ENCODE data around the gene PMPCA. TPM values are rescaled to one million over a fixed set of nuclear protein-coding genes. Genes with fewer than 3 reads are reported as not detected.

PMPCA gene
- polyA plus RNA-seq, 1 donor (not counting 4 experiments of a cell fraction or from before 2014, with no cell fraction given) = 85.9 TPM

DNA sequence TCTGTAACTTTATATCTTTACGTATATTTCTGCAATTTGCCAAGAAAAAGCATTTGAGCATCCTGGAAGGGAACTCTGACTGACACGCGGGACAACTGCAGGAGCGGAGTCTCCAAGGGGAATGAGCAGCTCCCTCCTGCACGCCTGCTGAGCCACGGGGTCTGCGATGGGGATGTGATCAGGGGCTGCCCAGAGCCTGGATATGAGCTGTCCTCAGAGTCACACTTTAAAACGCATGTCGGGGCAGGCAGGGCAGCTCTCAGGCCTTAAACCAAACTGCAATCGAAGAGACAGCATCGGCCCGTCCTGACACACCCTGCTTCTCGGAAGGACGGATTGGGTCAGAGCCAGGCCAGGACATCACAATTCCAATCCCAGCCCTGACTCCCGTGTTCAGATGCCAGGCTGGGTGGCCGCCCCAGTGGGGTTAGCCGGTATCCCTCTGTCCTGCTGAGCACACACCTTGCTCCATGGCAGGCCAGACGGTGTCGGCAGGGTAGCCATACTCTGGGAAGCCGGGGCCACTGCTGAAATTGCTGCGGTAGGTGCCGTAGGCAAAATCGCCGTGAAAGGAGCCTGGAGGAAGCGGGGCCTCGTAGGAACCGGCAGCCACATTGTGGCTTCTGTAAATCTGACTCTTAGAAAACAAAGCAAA, 55.2 kb downstream of the PMPCA start:
- peaks cover 11% of the 10 kb centered on the region for H4K20me1 ChIP-seq (ENCODE audit: control insufficient read depth, extremely low read depth, insufficient read depth, low read length)
- dilution Hi-C loops (cut with MboI; ENCODE audit: extremely low pct_ligation_motif_present, low sequenced_read_pairs) = no loop called here

DNA sequence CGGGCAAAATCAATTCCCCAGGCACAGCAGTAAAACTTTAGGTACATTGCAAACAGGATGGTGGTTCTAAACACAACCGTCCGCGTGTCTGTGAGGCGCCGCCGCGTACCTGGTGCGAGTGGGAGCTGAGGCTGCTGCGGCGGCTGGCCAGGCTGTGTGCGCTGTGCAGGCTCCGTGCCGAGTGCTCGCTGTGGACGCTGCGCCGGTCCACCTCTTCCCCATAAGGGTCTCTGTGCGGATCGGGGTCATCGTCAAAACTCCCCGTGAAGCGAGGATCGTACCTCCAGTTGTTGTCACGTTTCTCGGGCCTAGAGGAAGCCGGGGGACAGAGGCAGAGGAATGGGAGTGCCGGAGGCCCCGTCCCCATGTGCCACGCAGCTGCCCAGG, 55.7 kb downstream of the PMPCA start:
- DNase-seq (ENCODE audit: low read depth, low spot score) (no peak), FAIRE-seq (no peak)
- Histone ChIP-seq H4K20me1 (ENCODE audit: control insufficient read depth, extremely low read depth, insufficient read depth, low read length) (peaks cover 11% of the 10 kb centered on the region), H3K4me3 (ENCODE audit: control insufficient read depth in 2 of 3, extremely low read depth in 1 of 3, insufficient read depth in 2 of 3, low read depth in 1 of 3, low read length in 3 of 3) (no peak overlapping the region), H3K4me1 (ENCODE audit: control insufficient read depth, extremely low read depth, insufficient read depth, low read length) (no peaks in the 10 kb centered on the region), H3K79me2 (ENCODE audit: control insufficient read depth, insufficient read depth, low read length) (peaks cover 35% of the 10 kb centered on the region), H3K9me3 (ENCODE audit: control insufficient read depth, low read depth, low read length) (no peaks in the 10 kb centered on the region), H3K4me2 (ENCODE audit: control insufficient read depth, extremely low read depth, insufficient read depth, low read depth, low read length) (no peak overlapping the region), H3K9me1 (ENCODE audit: control insufficient read depth, extremely low read depth, insufficient read depth, low read length) (no peaks in the 10 kb centered on the region), H3K9ac (ENCODE audit: control insufficient read depth, extremely low read depth, insufficient read depth, low read length) (no peak overlapping the region), H3K36me3 (ENCODE audit: control insufficient read depth in 2 of 2, extremely low read depth in 1 of 2, insufficient read depth in 2 of 2, low read length in 2 of 2) (peaks cover 57 to 76% of the 10 kb centered on the region in 2 experiments), H2AFZ (ENCODE audit: control insufficient read depth, low read length) (no peak overlapping the region), H3K27ac (ENCODE audit: control insufficient read depth, insufficient read depth, low read length) (no peak overlapping the region), H3K27me3 (ENCODE audit: control insufficient read depth, extremely low read depth, insufficient read depth, low read length) (no peaks in the 10 kb centered on the region)
- no peak for TF ChIP-seq EZH2 (IDR thresholded peaks at IDR 0.05; ENCODE audit: low read length)
- TF ChIP-seq, protein P1, sequence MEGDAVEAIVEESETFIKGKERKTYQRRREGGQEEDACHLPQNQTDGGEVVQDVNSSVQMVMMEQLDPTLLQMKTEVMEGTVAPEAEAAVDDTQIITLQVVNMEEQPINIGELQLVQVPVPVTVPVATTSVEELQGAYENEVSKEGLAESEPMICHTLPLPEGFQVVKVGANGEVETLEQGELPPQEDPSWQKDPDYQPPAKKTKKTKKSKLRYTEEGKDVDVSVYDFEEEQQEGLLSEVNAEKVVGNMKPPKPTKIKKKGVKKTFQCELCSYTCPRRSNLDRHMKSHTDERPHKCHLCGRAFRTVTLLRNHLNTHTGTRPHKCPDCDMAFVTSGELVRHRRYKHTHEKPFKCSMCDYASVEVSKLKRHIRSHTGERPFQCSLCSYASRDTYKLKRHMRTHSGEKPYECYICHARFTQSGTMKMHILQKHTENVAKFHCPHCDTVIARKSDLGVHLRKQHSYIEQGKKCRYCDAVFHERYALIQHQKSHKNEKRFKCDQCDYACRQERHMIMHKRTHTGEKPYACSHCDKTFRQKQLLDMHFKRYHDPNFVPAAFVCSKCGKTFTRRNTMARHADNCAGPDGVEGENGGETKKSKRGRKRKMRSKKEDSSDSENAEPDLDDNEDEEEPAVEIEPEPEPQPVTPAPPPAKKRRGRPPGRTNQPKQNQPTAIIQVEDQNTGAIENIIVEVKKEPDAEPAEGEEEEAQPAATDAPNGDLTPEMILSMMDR (optimal IDR thresholded peaks at IDR 0.05 in 1 of 3, IDR thresholded peaks at IDR 0.05 in 1 of 3, conservative IDR thresholded peaks at IDR 0.05 in 1 of 3; ENCODE audit: extremely low read depth in 1 of 3, insufficient read depth in 2 of 3, low read length in 3 of 3) = no peak
- dilution Hi-C loops (cut with MboI; ENCODE audit: extremely low pct_ligation_motif_present, low sequenced_read_pairs) = no loop called here

More for the DNA sequence above, 55.2 kb downstream of the PMPCA start:
- no peaks in the 10 kb centered on the region for H3K9me1 ChIP-seq (ENCODE audit: control insufficient read depth, extremely low read depth, insufficient read depth, low read length)
- H3K4me3 ChIP-seq (ENCODE audit: control insufficient read depth in 2 of 3, extremely low read depth in 1 of 3, insufficient read depth in 2 of 3, low read depth in 1 of 3, low read length in 3 of 3) = no peak overlapping the region
- no peak overlapping the region for H3K4me2 ChIP-seq (ENCODE audit: control insufficient read depth, extremely low read depth, insufficient read depth, low read depth, low read length)
- peaks cover 32% of the 10 kb centered on the region for H3K79me2 ChIP-seq (ENCODE audit: control insufficient read depth, insufficient read depth, low read length)
- DNase-seq (ENCODE audit: low read depth, low spot score) (no peak), FAIRE-seq (no peak)
- no peaks in the 10 kb centered on the region for H3K9me3 ChIP-seq (ENCODE audit: control insufficient read depth, low read depth, low read length)
- H3K27me3 ChIP-seq (ENCODE audit: control insufficient read depth, extremely low read depth, insufficient read depth, low read length) = no peaks in the 10 kb centered on the region
- peaks cover 57 to 77% of the 10 kb centered on the region in 2 experiments for H3K36me3 ChIP-seq (ENCODE audit: control insufficient read depth in 2 of 2, extremely low read depth in 1 of 2, insufficient read depth in 2 of 2, low read length in 2 of 2)
- H3K27ac ChIP-seq (ENCODE audit: control insufficient read depth, insufficient read depth, low read length) = no peak overlapping the region
- H3K9ac ChIP-seq (ENCODE audit: control insufficient read depth, extremely low read depth, insufficient read depth, low read length) = no peak overlapping the region
- TF ChIP-seq, protein P1 (optimal IDR thresholded peaks at IDR 0.05 in 1 of 3, IDR thresholded peaks at IDR 0.05 in 1 of 3, conservative IDR thresholded peaks at IDR 0.05 in 1 of 3; ENCODE audit: extremely low read depth in 1 of 3, insufficient read depth in 2 of 3, low read length in 3 of 3) = no peak
- no peaks in the 10 kb centered on the region for H3K4me1 ChIP-seq (ENCODE audit: control insufficient read depth, extremely low read depth, insufficient read depth, low read length)
- no peak overlapping the region for H2AFZ ChIP-seq (ENCODE audit: control insufficient read depth, low read length)

Data from keratinocyte (primary cell).